DND-41 (cell line): ENCODE results near the gene SLC22A3.

Source experiments
- ATAC-seq: fragments of 200-7000 bp; cut with Tn5 transposase; 3 replicates; pipeline ENCODE4 v1.9.1; 2021; ENCODE audit warnings: low read depth; ENCODE audit not compliant: insufficient read depth
- DNase-seq: peaks from one replicate; pipeline ENCODE4 v3.0.0-alpha.2; 2020
- H2AFZ ChIP-seq: 2 replicates; pipeline ENCODE4 v1.6.0; 2012; ENCODE audit warnings: low read depth, low read length
- H3K27ac ChIP-seq: 2 replicates; pipeline ENCODE4 v1.5.1; 2012; ENCODE audit warnings: low read length, inconsistent platforms
- H3K27me3 ChIP-seq: fragments of 200-600 bp; sonication (generic); 2 replicates; pipeline ENCODE4 v1.6.0; 2012; ENCODE audit warnings: low read length, mild to moderate bottlenecking, inconsistent platforms; ENCODE audit not compliant: insufficient read depth, poor library complexity
- H3K36me3 ChIP-seq: 2 replicates; pipeline ENCODE4 v1.5.1; 2012; ENCODE audit warnings: low read length, inconsistent platforms; ENCODE audit not compliant: insufficient read depth
- H3K4me1 ChIP-seq: 2 replicates; pipeline ENCODE4 v1.5.1; 2012; ENCODE audit warnings: mild to moderate bottlenecking, low read length; ENCODE audit not compliant: insufficient read depth
- H3K4me2 ChIP-seq: 2 replicates; pipeline ENCODE4 v1.6.0; 2012; ENCODE audit warnings: mild to moderate bottlenecking, moderate library complexity, low read length, inconsistent platforms; ENCODE audit not compliant: insufficient read depth
- H3K4me3 ChIP-seq, 2 experiments: fragments of 200-600 bp in 1 of 2; shearing (Covaris generic) in 1 of 2; 2 replicates each; pipeline ENCODE4 v1.5.1; 2012 to 2016; ENCODE audit warnings: inconsistent platforms in 2 of 2, low read length in 2 of 2, mild to moderate bottlenecking in 2 of 2, low read depth in 1 of 2, moderate library complexity in 1 of 2
- H3K79me2 ChIP-seq: 2 replicates; pipeline ENCODE4 v1.6.0; 2012; ENCODE audit warnings: low read length, inconsistent platforms; ENCODE audit not compliant: insufficient read depth
- H3K9ac ChIP-seq: 2 replicates; pipeline ENCODE4 v1.6.0; 2012; ENCODE audit warnings: low read depth, mild to moderate bottlenecking, inconsistent platforms, low read length, moderate library complexity
- H3K9me3 ChIP-seq: 2 replicates; pipeline ENCODE4 v1.5.1; 2012; ENCODE audit warnings: low read length, moderate library complexity, mild to moderate bottlenecking, inconsistent platforms; ENCODE audit not compliant: insufficient read depth, severe bottlenecking
- H4K20me1 ChIP-seq: 2 replicates; pipeline ENCODE4 v1.6.0; 2012; ENCODE audit warnings: low read length; ENCODE audit not compliant: insufficient read depth
- EZH2 ChIP-seq: IDR thresholded peaks from 3 replicates; pipeline ENCODE4 v1.6.1; 2012; ENCODE audit warnings: borderline replicate concordance, low read depth, mild to moderate bottlenecking, moderate library complexity, low read length, inconsistent platforms; ENCODE audit not compliant: severe bottlenecking
- TF ChIP-seq, protein P1 (sequence below): IDR thresholded peaks from 2 replicates; pipeline ENCODE4 v1.5.1; 2012; ENCODE audit warnings: borderline replicate concordance, low read length, moderate library complexity, mild to moderate bottlenecking; ENCODE audit not compliant: poor library complexity, severe bottlenecking; ENCODE audit errors: extremely low read depth

The SLC22A3 gene

DNA sequence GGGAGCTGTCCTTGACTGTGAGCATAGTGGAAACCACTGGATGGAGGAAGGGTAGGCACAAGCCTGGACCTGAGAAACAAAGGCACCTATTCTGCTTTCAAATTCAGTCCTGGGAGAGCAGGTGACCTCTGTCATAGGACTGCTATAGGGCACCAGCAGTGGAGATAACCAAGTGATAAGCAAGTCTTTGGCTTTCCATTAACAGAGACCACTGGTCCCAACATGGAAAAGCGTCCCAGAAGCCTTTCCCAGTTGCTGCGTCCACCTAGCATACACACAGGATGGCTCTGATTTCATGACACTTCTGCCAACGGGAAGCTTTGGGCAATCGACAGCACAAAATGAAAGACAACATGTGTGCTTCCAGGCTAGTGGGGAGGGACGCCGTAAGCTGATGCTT is 8.9 kb downstream of the SLC22A3 start:
- no peak overlapping the region for H2AFZ ChIP-seq
- no peaks in the 10 kb centered on the region for H3K36me3 ChIP-seq
- H3K4me3 ChIP-seq = no peak overlapping the region
- DNase-seq (no peak), ATAC-seq (no peak)
- H3K27me3 ChIP-seq = peaks cover 11% of the 10 kb centered on the region
- no peak overlapping the region for H3K4me2 ChIP-seq
- no peak for TF ChIP-seq EZH2
- TF ChIP-seq, protein P1, sequence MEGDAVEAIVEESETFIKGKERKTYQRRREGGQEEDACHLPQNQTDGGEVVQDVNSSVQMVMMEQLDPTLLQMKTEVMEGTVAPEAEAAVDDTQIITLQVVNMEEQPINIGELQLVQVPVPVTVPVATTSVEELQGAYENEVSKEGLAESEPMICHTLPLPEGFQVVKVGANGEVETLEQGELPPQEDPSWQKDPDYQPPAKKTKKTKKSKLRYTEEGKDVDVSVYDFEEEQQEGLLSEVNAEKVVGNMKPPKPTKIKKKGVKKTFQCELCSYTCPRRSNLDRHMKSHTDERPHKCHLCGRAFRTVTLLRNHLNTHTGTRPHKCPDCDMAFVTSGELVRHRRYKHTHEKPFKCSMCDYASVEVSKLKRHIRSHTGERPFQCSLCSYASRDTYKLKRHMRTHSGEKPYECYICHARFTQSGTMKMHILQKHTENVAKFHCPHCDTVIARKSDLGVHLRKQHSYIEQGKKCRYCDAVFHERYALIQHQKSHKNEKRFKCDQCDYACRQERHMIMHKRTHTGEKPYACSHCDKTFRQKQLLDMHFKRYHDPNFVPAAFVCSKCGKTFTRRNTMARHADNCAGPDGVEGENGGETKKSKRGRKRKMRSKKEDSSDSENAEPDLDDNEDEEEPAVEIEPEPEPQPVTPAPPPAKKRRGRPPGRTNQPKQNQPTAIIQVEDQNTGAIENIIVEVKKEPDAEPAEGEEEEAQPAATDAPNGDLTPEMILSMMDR = no peak
- H3K4me1 ChIP-seq = no peaks in the 10 kb centered on the region
- no peak overlapping the region for H3K9ac ChIP-seq
- no peak overlapping the region for H3K27ac ChIP-seq
- no peaks in the 10 kb centered on the region for H3K9me3 ChIP-seq
- no peaks in the 10 kb centered on the region for H4K20me1 ChIP-seq
- no peaks in the 10 kb centered on the region for H3K79me2 ChIP-seq

DNA sequence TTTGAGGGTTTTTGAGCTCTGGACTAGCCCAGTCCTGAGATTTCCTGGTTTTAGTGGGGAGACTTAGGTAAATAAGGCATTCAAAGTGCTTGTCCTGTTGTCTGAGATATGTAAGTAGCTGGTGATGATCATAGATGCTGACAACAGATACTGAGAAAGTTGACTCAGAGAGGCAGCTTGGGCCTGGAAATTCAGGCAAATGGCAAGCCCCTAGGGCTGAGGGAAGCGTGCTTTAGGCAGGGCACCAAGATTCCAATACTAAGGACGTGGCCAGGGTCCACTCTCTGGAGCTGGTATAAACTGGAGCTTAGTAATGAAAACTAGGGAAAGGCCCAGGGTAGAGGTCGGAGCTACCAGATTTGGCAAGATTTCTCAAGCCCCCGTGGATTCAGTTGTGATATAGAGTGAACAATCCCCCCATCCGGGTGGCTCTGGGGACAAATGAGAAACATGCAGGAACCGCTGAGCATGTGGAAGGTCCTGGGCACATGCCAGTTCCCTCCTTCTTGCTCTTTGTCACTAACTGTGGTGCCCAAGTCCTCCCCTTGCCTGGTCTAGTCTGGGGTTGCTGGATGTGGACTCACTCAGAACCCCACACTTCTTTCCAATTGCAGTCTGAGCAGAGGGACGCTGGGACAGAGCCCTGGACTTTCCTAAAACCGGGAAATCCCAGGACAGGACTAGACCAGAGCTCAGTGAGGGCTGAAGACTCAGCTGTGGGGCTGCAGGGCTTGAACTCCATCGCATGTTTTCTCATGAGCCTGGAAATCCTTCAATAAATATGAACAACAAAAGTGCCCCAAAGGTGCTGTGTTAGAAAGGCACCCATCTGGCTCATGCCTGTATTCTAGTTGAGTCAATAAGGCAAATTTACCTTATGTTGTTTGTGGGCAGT is 10.3 kb downstream of the SLC22A3 start:
- TF ChIP-seq, protein P1 = no peak
- TF ChIP-seq EZH2 = no peak
- H2AFZ ChIP-seq = no peak overlapping the region
- no peak overlapping the region for H3K27ac ChIP-seq
- no peak overlapping the region for H3K4me3 ChIP-seq
- DNase-seq (no peak), ATAC-seq (no peak)
- peaks cover 11% of the 10 kb centered on the region for H3K27me3 ChIP-seq
- H3K4me1 ChIP-seq = no peaks in the 10 kb centered on the region
- H3K36me3 ChIP-seq = no peaks in the 10 kb centered on the region
- no peaks in the 10 kb centered on the region for H4K20me1 ChIP-seq
- H3K9ac ChIP-seq = no peak overlapping the region
- H3K9me3 ChIP-seq = no peaks in the 10 kb centered on the region
- no peaks in the 10 kb centered on the region for H3K79me2 ChIP-seq
- no peak overlapping the region for H3K4me2 ChIP-seq

DNA sequence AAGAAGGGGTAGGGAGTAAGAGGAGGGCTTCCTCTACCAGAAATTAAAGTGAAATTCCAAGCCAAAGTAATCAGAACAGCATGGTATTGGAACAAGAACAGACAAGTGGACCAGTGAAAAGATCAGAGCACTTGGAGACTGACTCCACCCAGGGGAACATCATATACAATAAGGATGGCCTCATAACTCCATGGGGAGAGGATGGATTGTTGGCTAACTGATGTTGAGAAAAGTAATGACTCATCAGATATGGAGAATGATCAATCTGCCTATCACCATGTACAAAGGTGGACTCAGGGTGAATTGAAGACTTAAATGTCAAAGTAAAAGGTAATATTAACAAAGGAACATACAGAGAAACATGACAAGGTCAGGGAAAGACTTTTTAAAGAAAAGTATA is 12.8 kb downstream of the SLC22A3 start:
- Histone ChIP-seq H3K4me3 (no peak overlapping the region), H2AFZ (no peak overlapping the region), H3K27me3 (peaks cover 11% of the 10 kb centered on the region), H3K9ac (no peak overlapping the region), H3K36me3 (no peaks in the 10 kb centered on the region), H3K79me2 (no peaks in the 10 kb centered on the region), H3K4me2 (no peak overlapping the region), H3K4me1 (no peaks in the 10 kb centered on the region), H3K9me3 (no peaks in the 10 kb centered on the region), H4K20me1 (no peaks in the 10 kb centered on the region), H3K27ac (no peak overlapping the region)
- DNase-seq = no peak
- no peak for TF ChIP-seq EZH2
- TF ChIP-seq, protein P1 = no peak
- ATAC-seq = no peak

DNA sequence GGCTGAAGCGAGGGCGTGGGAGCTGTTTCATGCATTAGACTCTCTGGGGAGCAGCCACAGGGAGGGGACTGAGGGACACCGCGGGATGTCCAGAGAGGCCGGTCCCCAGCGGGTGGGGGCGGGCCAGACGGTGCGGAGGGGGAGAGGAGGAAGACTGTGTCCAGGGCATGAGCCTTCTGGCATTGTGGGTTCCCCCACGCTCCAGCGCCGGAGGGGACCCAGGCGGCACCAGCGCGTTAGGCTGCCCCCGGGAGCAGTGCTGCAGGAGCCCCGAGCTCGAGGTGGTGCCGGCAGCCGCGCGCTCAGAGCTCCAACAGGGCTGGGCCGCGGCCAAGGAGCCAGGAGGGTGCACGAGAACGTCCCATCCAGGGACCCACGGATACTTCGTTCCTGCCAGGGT is 14.4 kb downstream of the SLC22A3 start:
- Histone ChIP-seq H3K9ac (no peak overlapping the region), H3K27me3 (peaks cover 11% of the 10 kb centered on the region), H3K27ac (no peak overlapping the region), H3K79me2 (no peaks in the 10 kb centered on the region), H3K36me3 (no peaks in the 10 kb centered on the region), H2AFZ (no peak overlapping the region), H3K4me3 (no peak overlapping the region), H3K9me3 (no peaks in the 10 kb centered on the region), H3K4me2 (no peak overlapping the region), H3K4me1 (no peaks in the 10 kb centered on the region), H4K20me1 (no peaks in the 10 kb centered on the region)
- no peak for ATAC-seq
- no peak for DNase-seq
- TF ChIP-seq EZH2 = no peak
- TF ChIP-seq, protein P1 = no peak
